Ishikawa (cell line): ENCODE data around the gene FSTL4.

Source experiments
- CEBPB ChIP-seq: IDR thresholded peaks from 2 replicates; pipeline ENCODE4 v1.6.1; 2012
- CREB1 ChIP-seq: IDR thresholded peaks from 2 replicates; pipeline ENCODE4 v1.6.1; 2012; ENCODE audit warnings: low read depth
- EGR1 ChIP-seq: IDR thresholded peaks from 2 replicates; pipeline ENCODE4 v1.6.1; 2012
- EP300 ChIP-seq: IDR thresholded peaks from 2 replicates; pipeline ENCODE4 v1.6.1; 2012; ENCODE audit warnings: borderline replicate concordance
- FOXM1 ChIP-seq: IDR thresholded peaks from 2 replicates; pipeline ENCODE4 v1.6.1; 2012; ENCODE audit warnings: low read depth, borderline replicate concordance
- NFIC ChIP-seq: IDR thresholded peaks from 2 replicates; pipeline ENCODE4 v1.6.1; 2012
- RAD21 ChIP-seq: IDR thresholded peaks from 2 replicates; pipeline ENCODE4 v1.6.1; 2012; ENCODE audit warnings: low read depth
- TAF1 ChIP-seq: IDR thresholded peaks from 2 replicates; pipeline ENCODE4 v1.6.1; 2012; ENCODE audit warnings: low read depth, mild to moderate bottlenecking
- TCF12 ChIP-seq: IDR thresholded peaks from 2 replicates; pipeline ENCODE4 v1.6.1; 2012; ENCODE audit warnings: low read depth
- TEAD4 ChIP-seq: IDR thresholded peaks from 2 replicates; pipeline ENCODE4 v1.6.1; 2012
- USF1 ChIP-seq: IDR thresholded peaks from 2 replicates; pipeline ENCODE4 v1.6.1; 2012
- YY1 ChIP-seq: IDR thresholded peaks from 2 replicates; pipeline ENCODE4 v1.6.1; 2012; ENCODE audit warnings: low read depth
- ZBTB7A ChIP-seq: IDR thresholded peaks from 2 replicates; pipeline ENCODE4 v1.6.1; 2012; ENCODE audit warnings: low read depth
- TF ChIP-seq, protein P1 (sequence below): IDR thresholded peaks from 2 replicates; pipeline ENCODE4 v1.6.1; 2012; ENCODE audit warnings: low read depth, mild to moderate bottlenecking
- TF ChIP-seq, protein P2 (sequence below): IDR thresholded peaks from 2 replicates; pipeline ENCODE4 v1.6.1; 2012

Gene FSTL4

DNA sequence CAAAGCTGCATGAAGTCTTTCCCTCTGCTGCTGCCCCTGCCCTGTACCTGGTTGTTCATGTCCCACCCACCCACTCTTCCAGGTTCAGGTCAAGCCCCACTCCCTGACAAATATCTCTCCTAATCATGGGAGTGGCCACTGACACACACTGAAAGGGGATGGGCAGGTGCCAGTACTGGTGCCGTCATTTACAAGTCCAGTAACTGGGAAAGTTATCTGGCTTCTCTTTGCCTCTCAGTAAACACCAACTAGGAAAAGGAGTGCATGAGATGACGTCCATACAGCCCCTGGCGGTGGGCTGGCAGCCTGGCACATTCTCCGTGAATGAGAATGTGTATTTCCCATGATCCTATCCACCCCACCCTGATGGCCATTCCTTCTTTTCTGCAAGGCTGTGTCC, 225.2 kb downstream of the FSTL4 start:
- TF ChIP-seq FOXM1 (no peak), TEAD4 (no peak), EP300 (no peak), NFIC (no peak), RAD21 (no peak), CREB1 (no peak), TAF1 (no peak), YY1 (no peak), USF1 (no peak), ZBTB7A (no peak), CEBPB (no peak), TCF12 (no peak), EGR1 (no peak)
- TF ChIP-seq, protein P1, sequence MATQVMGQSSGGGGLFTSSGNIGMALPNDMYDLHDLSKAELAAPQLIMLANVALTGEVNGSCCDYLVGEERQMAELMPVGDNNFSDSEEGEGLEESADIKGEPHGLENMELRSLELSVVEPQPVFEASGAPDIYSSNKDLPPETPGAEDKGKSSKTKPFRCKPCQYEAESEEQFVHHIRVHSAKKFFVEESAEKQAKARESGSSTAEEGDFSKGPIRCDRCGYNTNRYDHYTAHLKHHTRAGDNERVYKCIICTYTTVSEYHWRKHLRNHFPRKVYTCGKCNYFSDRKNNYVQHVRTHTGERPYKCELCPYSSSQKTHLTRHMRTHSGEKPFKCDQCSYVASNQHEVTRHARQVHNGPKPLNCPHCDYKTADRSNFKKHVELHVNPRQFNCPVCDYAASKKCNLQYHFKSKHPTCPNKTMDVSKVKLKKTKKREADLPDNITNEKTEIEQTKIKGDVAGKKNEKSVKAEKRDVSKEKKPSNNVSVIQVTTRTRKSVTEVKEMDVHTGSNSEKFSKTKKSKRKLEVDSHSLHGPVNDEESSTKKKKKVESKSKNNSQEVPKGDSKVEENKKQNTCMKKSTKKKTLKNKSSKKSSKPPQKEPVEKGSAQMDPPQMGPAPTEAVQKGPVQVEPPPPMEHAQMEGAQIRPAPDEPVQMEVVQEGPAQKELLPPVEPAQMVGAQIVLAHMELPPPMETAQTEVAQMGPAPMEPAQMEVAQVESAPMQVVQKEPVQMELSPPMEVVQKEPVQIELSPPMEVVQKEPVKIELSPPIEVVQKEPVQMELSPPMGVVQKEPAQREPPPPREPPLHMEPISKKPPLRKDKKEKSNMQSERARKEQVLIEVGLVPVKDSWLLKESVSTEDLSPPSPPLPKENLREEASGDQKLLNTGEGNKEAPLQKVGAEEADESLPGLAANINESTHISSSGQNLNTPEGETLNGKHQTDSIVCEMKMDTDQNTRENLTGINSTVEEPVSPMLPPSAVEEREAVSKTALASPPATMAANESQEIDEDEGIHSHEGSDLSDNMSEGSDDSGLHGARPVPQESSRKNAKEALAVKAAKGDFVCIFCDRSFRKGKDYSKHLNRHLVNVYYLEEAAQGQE: no peak
- TF ChIP-seq, protein P2, sequence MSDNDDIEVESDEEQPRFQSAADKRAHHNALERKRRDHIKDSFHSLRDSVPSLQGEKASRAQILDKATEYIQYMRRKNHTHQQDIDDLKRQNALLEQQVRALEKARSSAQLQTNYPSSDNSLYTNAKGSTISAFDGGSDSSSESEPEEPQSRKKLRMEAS: no peak

DNA sequence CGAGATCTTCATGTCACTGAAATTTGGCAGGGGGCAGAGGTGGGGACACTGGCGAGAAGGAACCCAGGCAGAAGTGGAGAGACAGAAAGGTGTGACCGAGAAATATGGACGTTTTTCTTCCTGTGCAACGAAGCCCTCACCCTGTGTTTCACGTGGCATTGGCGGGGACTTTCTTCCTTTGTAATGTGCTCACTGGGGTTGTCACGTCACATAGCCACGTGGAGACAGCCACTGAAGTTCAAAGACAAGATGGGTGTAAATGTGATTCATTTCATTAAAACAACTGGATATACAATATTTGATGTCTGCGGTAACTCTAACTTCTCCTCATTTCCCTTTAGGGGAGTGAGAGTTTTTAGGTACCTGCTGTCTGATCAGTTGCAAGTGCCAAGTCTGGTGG, 225.7 kb downstream of the FSTL4 start:
- no peak for TF ChIP-seq TEAD4
- no peak for TF ChIP-seq TAF1
- no peak for TF ChIP-seq EP300
- no peak for TF ChIP-seq CEBPB
- TF ChIP-seq, protein P1: no peak
- TF ChIP-seq ZBTB7A: no peak
- TF ChIP-seq TCF12: no peak

- TF ChIP-seq TEAD4: no peak
- no peak for TF ChIP-seq FOXM1
- no peak for TF ChIP-seq USF1
- TF ChIP-seq, protein P2: no peak
- TF ChIP-seq EP300: no peak
- TF ChIP-seq RAD21: no peak
- TF ChIP-seq CEBPB: no peak
- no peak for TF ChIP-seq CREB1
- TF ChIP-seq TCF12: no peak
- TF ChIP-seq TAF1: no peak
- TF ChIP-seq, protein P1: no peak
Observed at GRCh38 chr5:133385346-133385745, 227.0 kb downstream of the FSTL4 start.

DNA sequence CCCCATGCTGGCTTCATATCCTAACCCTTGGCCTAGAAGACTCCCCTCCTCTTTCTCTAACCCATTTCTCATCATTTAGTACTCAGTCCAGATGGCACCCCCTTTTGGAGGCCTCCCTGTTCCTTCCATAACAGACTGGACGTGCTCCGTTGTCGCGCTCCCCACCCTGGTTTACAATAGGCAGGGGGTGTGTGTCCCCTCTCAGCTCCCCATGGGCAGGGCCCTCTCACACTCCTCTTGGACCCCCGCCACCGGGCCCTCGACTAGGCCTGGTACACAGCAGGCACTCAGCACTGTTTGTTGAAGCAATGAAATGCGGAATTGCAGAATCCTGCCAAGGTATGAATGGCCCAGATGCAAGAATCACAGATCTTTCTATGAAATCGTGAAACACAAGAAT, 227.4 kb downstream of the FSTL4 start:
- TF ChIP-seq TAF1: 0 out of 2 replicates have a peak, but pooled peaks have one; percentile 22
- TF ChIP-seq RAD21: no peak

DNA sequence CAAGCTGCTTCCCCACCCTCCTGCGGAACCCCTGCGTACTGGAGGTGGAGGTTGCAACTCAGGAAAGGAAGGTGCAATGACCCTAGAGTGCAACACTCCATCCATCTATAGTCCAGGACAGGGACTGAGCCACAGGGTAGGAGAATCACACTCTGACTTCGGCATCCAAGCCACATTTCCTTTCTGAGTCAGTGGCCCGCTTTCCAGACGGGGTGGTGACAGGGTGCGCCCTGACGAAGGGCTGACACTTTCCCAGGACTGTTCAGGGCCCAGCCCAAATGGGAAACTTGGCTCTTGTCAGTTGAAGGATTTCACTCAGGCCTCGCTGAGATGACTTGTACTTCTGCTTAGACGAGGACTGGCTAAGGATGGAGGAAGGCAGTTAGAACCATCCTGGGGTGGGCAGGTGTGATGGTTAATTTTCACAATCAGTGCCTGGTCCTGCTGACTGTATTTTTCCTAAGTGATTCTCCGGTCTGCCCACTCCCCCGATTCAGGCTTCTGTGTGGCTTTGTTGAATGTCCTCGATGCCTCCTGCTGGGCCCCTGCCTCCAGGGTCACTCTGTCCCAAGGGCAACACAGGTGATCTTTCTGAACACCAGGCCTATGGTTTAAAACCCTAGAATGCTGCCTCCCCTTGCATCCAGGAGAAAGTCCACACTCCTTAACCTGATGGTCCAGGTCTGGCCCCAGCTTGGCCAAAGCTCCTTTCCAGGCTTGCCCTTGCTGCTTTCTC, 228.1 kb downstream of the FSTL4 start:
- TF ChIP-seq, protein P1: no peak
- TF ChIP-seq CEBPB (no peak), ZBTB7A (no peak), EGR1 (no peak), USF1 (no peak), TCF12 (no peak), YY1 (no peak), CREB1 (no peak), RAD21 (no peak), FOXM1 (no peak), NFIC (no peak)
- TF ChIP-seq, protein P2: no peak
